SIG-M5 treated with dmso at 0.1 percent for 504 hours (cell line): ENCODE data around the gene ASS1.
A peak's percentile ranks its signal among the peaks of the same experiment; 100 is the strongest.
"Not testable (repeated sequence)": the region's sequence is repeated elsewhere in the genome, so short reads cannot be mapped to it uniquely, and the experiment has no call there.

Source experiments
- DNase-seq: peaks from one replicate; lab custom pipeline; 2025; ENCODE audit not compliant: unreplicated experiment; lab: John Stamatoyannopoulos, UW

ASS1 gene

DNA sequence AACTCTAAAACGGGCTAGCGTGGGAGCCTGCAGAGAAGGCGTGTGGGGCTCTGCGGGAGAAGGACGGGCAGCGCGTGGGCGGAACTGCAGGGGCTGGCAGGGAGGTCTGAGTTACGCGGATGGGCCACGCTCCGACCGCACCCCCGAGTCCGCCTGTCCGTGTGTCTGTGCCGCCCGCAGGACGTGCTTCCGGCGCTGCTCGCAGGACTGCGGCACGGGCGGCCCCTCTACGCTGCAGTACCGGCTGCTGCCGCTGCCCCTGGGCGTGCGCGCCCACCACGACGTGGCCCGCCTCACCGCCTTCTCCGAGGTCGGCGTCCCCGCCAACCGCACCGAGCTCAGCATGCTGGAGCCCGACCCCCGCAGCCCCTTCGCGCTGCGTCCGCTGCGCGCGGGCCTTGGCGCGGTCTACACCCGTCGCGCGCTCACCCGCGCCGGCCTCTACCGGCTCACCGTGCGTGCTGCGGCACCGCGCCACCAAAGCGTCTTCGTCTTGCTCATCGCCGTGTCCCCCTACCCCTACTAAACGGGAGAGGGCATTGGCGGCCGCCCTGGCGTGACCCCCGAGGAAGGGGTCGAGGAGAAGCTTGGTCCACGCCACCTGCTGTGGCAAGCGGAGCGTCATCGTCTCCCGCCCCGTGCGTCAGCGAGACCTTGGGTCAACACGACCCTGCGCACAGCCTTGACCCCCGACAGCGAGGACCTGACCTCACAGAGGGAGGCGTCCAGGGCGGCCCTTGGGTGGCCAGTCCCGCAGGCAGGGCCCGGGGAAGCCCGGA lies 11.4 kb upstream of the ASS1 start:
- peak; percentile 37 for DNase-seq

DNA sequence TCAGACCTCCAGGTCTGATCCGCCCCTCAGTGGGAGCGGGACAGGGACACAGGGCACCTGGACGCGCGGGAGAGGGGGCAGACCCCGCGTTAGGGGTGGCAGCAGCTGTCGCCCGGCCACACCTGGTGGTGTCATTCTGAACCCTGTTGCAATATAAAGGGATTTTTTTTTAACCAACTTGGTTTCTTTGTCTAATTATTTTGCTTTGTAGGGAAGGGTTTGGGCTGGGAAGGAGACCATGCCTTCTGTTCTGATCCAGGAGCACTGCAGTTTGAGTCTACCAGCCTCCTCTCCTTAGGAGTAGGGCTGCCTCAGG lies 10.9 kb upstream of the ASS1 start:
- DNase-seq: no peak

DNA sequence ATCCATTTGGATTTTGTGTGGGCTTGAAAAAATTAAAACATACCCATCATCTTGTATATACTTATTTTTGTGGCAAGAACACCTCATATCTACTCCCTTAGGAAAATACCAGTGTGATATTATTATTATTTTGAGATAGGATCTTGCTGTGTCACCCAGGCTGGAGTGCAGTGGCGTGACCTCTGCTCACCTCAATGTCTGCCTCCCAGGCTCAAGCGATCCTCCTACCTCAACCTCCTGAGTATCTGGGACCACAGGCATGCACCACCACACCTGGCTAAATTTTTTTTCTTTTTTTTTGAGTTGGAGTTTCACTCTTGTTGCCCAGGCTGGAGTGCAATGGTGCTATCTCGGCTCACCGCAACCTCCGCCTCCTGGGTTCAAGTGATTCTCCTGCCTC lies 10.1 kb upstream of the ASS1 start:
- DNase-seq: not testable (repeated sequence)

DNA sequence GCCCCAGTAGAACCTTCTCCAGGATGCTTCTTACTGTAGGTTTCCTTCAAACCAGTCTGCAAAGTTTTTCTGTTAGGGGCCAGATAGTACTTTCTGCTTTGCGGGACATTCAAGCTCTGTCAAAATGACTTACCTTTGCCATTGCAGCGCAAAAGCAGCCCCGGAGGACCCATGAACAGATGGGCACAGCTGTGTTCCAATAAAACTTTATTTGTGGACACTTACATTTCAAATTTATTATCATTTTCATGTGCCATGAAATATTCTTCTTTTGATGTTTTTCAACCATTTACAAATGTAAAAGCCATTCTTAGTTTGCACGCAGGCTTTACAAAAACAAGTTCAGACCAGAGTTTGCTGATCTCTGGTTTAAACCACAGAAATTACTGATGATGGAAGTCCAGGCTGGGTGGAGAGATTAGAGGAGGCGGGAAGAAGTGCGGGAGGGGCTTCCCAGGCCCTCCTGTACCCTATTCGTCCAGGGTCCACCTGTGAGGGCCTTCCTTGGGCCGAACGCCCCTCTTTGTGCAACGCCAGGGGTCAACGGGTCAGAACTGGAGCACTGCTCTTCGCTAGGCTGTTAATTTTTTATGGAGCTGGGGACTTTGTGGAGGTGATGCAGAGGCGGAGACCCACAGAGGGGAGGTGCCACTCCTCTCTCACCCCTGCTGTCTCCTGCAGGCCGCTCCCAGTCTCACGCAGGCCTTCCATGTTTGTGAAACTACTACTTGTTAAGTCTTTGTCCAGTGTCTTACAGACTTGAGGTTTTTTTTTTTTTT lies 7.6 kb upstream of the ASS1 start:
- no peak for DNase-seq

DNA sequence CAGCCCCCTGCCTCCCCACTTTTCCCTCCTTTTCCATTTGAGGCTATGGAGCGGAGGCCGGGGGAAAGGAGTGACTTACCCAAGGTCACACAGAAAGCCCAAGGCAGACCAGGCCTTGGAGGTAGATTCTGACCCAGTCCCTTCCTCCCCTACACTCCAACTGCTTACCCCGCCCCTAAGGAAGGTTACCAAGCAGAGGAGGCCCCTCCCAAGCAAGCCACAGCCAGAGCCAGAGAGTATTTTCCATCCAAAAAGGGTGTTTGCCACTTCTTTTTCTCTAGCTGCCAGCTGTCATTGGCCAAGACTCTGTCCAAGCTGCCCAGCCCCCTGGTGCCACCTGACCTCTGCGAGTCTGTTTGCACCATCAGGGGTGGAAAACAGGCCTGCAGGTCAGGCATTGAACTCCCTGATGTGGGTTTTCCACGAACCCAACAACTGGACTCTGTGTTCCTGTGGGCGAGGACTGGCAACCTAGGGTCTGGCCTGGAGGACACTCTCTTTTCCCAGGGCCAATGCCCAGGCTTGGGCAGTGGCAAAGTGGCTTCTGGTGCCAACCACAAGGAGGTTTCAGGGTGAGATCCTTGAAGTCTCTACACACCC lies 6.3 kb upstream of the ASS1 start:
- no peak for DNase-seq

DNA sequence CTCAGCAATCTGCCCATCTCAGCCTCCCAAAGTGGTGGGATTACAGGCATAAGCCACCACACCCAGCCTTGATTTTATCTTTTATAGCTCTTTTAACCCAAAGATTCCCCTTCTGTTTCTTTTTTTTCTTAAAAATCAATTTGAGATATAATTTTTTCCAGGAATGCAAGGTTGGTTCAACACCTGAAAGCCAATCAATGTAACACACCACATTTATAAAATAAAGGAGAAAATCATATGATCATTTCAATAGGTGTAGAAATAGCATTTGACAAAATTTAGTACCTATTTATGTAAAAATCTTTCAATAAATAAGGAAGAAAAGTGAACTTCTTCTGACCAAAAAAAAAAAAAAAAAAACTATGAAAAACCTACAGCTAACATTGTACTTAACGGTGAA lies 3.7 kb upstream of the ASS1 start:
- DNase-seq: no peak

DNA sequence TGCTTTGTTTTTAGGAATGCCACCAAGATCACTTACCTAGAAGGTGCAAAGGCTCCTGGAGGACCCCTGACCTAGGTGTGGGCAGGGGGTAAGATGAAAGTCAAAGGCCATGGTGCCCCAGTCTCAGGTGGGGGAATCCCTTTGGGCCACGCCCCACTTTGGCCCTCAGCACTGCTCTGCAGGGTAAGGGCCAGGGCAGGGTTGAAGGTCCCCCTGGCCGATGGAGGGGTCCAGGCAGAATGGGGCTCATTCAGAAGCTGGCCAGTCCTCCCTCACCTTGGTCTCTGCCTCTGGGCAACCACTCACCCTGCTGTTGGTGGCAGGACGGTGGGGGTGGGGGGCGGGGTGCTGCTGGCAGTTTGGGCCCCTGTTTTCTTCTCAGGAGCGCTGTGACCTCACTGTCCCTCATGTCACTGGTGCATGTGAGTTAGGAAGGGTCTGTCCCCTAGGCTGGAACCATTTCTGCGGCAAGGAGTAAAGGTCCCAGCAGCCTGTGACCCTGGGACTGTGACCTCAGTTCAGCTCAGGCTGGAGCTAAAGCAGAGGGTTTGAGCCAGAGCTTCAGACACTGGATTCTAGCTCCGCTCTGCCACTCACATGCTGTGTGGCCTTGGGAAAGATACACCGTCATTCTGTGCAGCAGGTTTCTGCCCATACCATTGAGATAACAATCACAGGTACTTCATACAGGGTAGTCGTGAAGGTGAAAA lies 1.9 kb upstream of the ASS1 start:
- no peak for DNase-seq

DNA sequence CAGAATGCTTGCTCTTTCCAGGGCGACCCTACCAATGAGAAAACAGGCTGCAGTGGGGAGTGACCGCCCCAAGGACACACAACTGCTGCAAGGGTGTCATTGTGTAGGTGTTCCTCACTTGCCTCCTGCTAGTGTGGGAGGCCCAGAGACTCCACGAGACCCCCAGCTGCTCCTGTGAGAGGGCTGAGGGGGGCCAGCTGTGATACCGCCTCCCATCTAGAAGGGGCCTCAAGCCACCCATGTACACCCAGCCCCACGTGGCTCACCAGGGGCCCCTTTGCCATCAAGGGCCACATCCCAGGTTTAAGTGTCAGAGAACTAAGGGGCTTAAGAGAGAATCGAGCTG lies 1.3 kb upstream of the ASS1 start:
- DNase-seq: no peak

DNA sequence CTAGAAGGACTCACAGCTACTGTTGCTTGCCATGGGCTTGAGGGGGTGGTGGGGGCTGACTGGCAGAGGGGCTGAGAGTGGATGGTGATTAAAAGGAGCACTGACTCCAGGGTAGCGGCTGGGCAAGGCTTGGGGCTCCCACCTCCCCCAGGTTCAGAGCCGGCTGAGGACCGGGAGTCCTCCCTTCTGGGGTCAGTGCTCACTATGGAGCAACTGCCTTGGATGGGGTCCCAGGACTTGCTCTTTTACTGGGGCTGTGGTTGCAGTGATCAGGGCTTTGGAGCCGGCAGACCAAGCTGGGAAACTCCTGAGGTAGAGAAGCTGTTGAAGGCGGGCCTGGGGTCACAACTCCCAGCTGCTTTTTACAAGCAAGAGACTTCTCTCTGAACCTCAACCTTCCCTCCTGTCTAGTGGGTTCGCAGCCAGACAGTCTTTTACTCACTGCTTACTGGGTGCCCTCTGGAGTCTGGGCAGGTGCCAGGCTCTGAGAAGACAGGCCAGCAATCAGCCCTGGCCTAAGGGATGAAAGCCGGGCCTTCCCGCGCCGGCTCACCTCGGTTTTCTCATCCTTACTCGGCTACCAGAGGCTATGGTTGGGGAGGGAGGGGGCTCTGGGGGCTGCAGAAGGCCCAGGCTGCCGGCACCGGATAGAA lies 795 bp upstream of the ASS1 start:
- no peak for DNase-seq

DNA sequence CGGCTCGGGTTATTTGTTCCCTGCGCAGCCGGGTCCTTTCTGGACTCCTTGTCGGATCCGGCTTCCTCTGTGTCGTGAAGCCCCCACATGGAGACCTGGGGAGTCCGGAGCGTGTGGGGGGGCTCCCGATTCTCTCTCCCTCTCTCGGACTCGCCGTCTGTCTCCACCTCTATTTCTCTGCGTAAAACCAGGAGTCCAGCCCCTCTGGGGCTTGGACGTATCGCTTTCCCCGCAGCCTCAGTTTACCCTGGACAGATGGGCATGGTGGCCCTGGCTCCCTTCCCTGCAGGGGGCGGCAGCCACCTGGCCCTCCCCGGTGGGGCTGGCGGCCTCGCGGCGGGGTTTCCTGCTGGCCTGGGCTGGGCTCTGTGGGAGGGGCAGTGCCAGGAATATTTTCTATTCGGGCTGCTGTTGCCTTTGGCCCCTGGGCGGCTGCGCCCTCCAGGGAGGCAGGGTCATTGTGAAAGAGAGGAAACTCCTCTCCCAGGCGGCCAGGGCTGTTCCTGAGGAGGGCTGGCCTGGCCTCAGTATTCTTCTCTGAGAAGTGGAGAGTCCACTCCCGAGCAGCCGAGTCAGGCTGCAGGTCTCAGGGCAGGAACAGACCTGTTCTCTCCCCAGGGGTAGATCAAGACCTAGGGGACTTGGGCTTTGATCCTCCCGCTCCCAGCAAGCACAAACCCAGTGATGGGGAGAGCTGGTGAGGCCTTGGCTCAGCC lies 665 bp downstream of the ASS1 start:
- no peak for DNase-seq

DNA sequence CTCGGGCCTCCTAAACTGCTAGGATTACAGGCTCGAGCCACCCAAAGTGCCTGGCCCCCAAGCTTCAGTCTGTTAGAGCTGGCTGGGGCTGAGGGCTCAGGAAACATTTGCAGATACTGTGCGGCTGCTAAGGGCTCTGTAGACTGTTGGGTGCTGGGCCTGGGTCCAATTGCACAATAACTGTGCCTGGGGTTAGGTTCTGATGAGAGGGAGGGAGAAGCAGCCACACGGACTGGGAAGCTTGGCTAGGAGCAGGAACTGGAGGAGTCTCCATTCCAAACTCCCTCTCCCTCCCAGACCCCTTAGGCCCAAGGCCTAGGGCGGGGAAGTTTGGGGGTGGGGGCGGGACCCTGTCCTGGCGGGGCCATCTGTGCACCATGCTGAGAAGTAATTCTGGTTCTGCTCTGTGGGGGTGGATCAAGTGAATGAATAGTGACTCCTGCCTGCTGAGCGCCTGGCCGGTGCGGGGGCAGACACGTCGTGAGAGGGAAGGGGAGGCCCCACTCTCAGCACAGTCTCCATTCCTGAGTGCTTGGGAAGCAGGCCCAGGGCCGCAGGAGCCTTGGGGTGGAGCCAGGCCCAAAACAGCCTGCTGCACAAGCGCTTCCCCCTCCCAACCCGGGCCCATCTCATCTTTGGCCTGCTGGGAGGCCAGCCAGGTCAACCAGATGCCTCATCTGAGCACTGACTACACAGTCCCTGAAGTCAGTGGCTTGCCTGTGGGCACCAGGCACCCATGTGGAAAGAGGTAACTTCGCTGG lies 1.5 kb downstream of the ASS1 start:
- peak; percentile 20 for DNase-seq

DNA sequence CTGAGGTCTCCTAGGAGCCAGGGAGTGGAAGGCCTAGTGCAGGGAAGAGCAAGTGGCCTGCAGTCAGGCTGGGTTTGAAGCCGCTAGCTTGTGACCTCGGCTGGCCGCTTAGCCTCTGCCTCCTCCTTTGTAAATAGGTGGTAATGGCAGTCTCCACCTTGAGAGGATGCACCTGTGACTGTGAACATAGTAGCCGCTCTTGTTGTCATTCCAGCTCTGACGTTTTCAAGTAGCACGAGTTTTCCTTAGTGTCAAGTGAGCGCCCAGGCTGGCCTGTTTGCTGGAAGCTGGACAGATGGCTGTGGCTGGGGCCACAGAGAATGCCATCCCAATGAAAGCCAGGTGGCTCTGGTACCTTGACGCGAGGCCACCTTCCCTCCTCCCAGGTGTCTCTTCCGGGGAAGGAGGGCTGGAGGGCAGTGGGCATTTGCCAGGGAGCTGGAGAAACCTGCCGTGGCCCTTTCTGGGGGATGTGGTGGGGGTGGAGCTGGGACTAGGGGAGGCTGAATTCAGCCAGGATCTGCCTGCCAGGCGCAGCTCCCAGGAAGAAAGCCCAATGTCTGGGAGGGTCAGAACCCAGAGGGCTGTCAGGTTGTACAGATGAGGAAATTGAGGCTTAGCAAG lies 2.5 kb downstream of the ASS1 start:
- DNase-seq: no peak

DNA sequence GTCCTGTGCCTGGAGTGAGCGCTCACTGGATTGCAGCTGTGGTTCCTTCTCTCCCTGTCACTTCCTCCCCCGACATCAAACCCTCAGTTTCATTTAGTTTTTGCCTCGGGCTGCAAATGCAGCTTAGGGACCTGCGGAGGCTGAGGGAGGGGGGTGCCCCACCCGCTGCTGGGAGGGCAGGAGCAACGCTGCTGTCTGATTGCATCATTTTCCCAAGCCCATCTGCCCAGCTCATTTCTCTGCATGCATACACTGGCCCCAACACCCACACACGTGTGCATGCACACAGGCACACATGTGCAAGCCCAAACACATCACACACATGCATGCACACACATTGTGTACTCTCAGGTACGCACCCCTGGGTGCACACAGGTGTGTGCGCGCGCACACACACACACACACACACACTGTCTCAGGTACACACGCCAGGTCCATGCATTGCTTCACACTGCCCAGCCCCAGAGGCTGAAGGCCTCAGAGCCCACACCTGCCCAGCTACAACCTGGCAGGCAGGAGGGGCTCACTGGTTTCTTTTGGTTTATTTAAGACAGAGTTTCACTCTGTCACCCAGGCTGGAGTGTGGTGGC lies 3.4 kb downstream of the ASS1 start:
- DNase-seq: peak; percentile 88

DNA sequence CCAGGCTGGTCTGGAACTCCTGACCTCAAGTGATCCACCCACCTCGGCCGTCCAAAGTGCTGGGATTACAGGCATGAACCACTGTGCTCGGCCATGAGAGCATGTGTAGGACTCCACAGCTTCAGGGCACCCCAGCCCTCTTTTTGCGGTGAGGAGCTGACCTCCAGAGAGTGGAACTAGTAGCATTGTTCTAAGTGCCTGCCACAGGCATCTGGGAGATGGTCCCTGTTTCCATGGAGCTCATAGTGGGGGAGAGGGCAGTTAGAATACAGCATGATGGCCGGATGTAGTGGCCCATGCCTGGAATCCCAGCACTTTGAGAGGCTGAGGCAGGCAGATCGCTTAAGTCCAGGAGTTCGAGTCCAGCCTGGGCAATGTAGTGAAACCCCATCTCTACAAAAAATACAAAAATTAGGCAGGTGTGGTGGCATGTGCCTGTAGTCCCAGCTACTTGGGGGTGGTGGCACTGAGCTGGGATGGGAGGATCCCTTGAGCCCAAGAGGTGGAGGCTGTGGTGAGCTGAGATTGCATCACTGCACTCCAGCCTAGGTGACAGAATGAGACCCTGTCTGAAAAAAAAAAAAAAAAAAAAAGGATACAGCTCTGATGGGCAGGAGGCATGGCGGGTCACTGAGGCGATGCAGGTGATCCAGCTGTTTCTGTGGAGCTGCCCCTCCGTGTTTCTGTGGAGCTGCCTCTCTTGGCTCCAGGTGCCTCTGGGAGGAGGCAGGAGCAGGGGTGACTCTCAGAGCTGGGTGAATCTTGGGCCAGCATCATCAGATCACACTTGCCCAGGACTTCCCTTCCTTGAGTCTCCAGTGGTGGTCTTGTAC lies 4.2 kb downstream of the ASS1 start:
- no peak for DNase-seq

DNA sequence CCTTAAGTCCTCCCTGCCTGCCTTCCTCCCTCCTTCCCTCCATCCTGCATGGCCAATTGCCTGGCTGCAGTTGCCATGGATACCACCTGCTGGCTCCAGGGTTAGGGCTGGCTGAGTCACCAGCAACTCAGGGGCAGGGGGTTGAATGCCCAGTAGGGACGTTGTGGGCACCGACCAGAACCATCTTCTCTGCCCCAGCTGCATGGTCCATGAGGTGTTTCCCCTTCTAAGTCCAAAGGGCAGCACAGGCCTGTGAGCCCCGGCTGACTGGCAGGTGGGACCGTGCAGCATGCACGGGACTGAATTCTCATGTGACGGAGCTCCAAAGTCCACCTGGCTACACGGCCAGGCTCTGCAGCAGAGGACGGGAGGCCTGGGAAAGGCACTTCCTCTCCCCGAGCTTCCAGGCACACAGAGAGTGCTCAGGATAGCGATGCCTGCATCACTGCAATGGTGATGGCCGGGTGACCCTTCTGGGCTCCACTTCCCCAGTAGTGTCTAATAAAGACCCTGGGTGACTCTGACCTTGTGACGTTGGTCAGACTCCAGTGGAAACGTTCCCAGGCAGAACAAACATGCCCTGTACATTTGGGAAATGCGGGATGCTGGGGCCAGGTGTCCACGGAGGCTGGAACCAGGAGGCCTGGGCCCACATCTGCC lies 5.7 kb downstream of the ASS1 start:
- no peak for DNase-seq

DNA sequence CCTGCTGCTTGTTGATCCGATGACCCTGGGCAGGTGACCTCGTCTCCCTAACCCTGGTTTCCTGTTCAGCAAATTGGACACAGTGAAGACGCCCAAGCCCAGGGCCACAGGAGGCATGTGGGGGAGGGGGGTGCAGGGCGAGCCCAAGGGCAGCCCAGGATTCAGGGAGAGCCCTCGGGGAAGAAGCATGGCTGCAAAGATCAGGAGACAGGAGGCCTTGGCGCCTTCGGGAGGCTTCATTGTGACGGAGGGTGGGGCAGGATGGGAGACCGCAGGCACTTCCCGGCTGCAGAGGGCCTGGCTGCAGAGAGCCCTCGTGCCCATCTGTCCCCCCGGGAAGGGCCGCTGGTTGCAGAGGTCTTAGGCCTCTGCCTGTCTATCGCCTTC lies 6.2 kb downstream of the ASS1 start:
- no peak for DNase-seq

DNA sequence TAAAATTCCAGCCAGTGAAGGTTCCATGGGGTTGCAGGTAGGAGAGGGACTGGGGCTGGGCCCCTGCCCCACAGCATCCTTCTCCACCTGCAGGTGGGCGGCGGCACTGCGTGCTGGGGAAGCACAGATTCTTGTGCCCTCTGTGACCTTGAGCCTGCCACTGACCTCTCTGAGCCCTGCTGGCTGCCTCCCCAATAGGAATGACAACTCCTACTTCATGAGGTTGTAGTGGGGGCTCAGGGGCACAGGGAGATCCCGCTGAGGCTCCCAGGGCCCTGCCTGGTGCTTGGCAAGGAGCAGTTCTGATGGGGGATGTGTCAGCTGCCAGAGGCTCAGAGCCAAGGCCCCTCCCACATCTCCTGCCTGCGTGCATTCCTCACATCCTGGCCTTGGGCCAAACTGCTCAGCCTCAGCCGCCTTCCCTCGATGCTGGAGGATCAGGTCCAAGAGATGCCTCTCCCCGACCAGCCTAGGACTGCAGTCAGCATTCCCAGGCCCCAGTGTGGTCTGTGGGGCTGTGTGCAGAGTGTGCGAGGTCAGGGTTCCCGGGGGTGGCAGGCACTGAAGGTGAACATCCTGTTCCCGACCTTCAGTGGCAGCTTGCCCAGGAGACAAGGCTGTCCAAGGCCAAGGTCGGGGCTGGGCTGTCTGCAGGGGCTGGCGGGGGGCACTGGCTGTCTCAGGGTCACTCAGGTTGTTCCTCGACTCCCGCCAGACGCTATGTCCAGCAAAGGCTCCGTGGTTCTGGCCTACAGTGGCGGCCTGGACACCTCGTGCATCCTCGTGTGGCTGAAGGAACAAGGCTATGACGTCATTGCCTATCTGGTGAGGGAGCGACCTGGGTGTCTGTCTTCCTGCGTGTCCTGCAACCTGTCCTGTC lies 7.0 kb downstream of the ASS1 start:
- peak; percentile 32 for DNase-seq
